Upper lobe of left lung (tissue), 6 donors: Measurements from ENCODE around the gene DUSP23. TPM values are rescaled to one million over a fixed set of nuclear protein-coding genes. Genes with fewer than 3 reads are reported as not detected.

Experiments
- ATAC-seq, 2 donors: fragments of 200-7000 bp; cut with Tn5 transposase; one replicate each; pipeline ENCODE4 v1.9.1; 2022; ENCODE audit warnings: mild to moderate bottlenecking in 2 of 2, moderate library complexity in 2 of 2; ENCODE audit not compliant: low FRiP score in 2 of 2
- DNase-seq, 2 donors: peaks; one replicate each; pipeline ENCODE4 v3.0.0-alpha.2; 2019 to 2020
- H3K27ac ChIP-seq, 4 donors: fragments of 200-600 bp; sonication (generic); one replicate each; pipeline ENCODE4 v1.5.1; 2016 to 2019
- H3K27me3 ChIP-seq, 4 donors: fragments of 200-600 bp; sonication (generic); one replicate each; pipeline ENCODE4 v1.5.1; 2017 to 2019
- H3K36me3 ChIP-seq, 4 donors: fragments of 200-600 bp; sonication (generic); one replicate each; pipeline ENCODE4 v1.5.1; 2016 to 2019
- H3K4me1 ChIP-seq, 4 donors: fragments of 200-600 bp; sonication (generic); one replicate each; pipeline ENCODE4 v1.5.1; 2018 to 2019
- H3K4me3 ChIP-seq, 4 donors: fragments of 200-600 bp; sonication (generic); one replicate each; pipeline ENCODE4 v1.5.1; 2017 to 2019; ENCODE audit warnings: mild to moderate bottlenecking in 2 of 4, moderate library complexity in 1 of 4
- H3K9me3 ChIP-seq, 4 donors: fragments of 200-600 bp; sonication (generic); one replicate each; pipeline ENCODE4 v1.5.1; 2018 to 2019
- CTCF ChIP-seq, 6 experiments: fragments of 450-650 bp in 4 of 6; fragments of 200-600 bp in 2 of 6; sonication (generic) in 2 of 6; IDR thresholded peaks; one replicate each; pipeline ENCODE4 v1.5.1; 2016 to 2019; ENCODE audit warnings: antibody characterized with exemption in 6 of 6
- EP300 ChIP-seq, 4 donors: sonication (generic); formaldehyde crosslinking; IDR thresholded peaks; one replicate each; pipeline ENCODE4 v1.5.1; 2017; ENCODE audit warnings: antibody characterized with exemption in 4 of 4, control low read depth in 2 of 4
- POLR2A ChIP-seq, 4 donors: fragments of 450-650 bp; IDR thresholded peaks; one replicate each; pipeline ENCODE4 v1.5.1; 2016 to 2017; ENCODE audit warnings: antibody characterized with exemption in 4 of 4, mild to moderate bottlenecking in 2 of 4
- POLR2AphosphoS5 ChIP-seq, 2 donors: sonication (generic); formaldehyde crosslinking; IDR thresholded peaks; one replicate each; pipeline ENCODE4 v1.5.1; 2017; ENCODE audit warnings: antibody characterized with exemption in 2 of 2
- WGBS, 2 donors: methylation state at CpG; one replicate each; pipeline ENCODE4 v1.1.5; 2017 to 2018; 5-methylcytosine and 5-hydroxymethylcytosine counted together
- total RNA-seq, 6 donors: library from RNA; depleted of rRNA in 4 of 6; stranded (reverse); fragments of >200 nt in 4 of 6; gene quantifications; one replicate each; pipeline versions ENCODE4 v1.1.0 to v1.2.1, GENCODE V29; 2016 to 2021
- donor health status: DM: no; HTN: no; CAD: no; lungs with moderate emphysema.
- donor health status: DM: no; HTN: yes; CAD: no; lungs with severe emphysema.

The DUSP23 gene
- total RNA-seq, 6 donors from 2014 or later: 59.1 to 96.8 (median 79.9) TPM

- no peak for ATAC-seq
- Histone ChIP-seq H3K36me3 (no peaks in the 10 kb centered on the region), H3K27ac (no peak overlapping the region), H3K4me1 (peaks cover 0 to 6% (median 0%) of the 10 kb centered on the region in 4 donors), H3K4me3 (no peak overlapping the region), H3K27me3 (no peaks in the 10 kb centered on the region), H3K9me3 (no peaks in the 10 kb centered on the region)
- TF ChIP-seq POLR2AphosphoS5 (IDR thresholded peaks at IDR 0.05) (no peak), CTCF (IDR thresholded peaks at IDR 0.05) (no peak), POLR2A (IDR thresholded peaks at IDR 0.05) (no peak), EP300 (IDR thresholded peaks at IDR 0.05) (no peak)
- 90 to 97% methylated on average over 2 of the region's 2 CpGs for WGBS, 2 donors
- DNase-seq: no peak
Observed at GRCh38 chr1:159771127-159771895, 9.5 kb upstream of the DUSP23 start.

GRCh38 chr1:159774465-159774864, 6.3 kb upstream of the DUSP23 start:
- no peaks in the 10 kb centered on the region for H3K36me3 ChIP-seq
- DNase-seq (no peak), ATAC-seq (no peak)
- H3K27ac ChIP-seq: no peak overlapping the region
- no peaks in the 10 kb centered on the region for H3K27me3 ChIP-seq
- WGBS, 2 donors: 71 to 75% methylated on average over 2 of the region's 2 CpGs
- H3K9me3 ChIP-seq: no peaks in the 10 kb centered on the region
- no peak overlapping the region for H3K4me3 ChIP-seq
- H3K4me1 ChIP-seq: peaks cover 0 to 14% (median 2%) of the 10 kb centered on the region in 4 donors
- TF ChIP-seq POLR2AphosphoS5 (IDR thresholded peaks at IDR 0.05) (no peak), EP300 (IDR thresholded peaks at IDR 0.05) (no peak), POLR2A (IDR thresholded peaks at IDR 0.05) (no peak), CTCF (IDR thresholded peaks at IDR 0.05) (no peak)

- Histone ChIP-seq H3K27ac (no peak overlapping the region), H3K4me3 (no peak overlapping the region), H3K27me3 (no peaks in the 10 kb centered on the region), H3K9me3 (no peaks in the 10 kb centered on the region), H3K36me3 (no peaks in the 10 kb centered on the region), H3K4me1 (peaks cover 7 to 23% (median 12%) of the 10 kb centered on the region in 4 donors)
- DNase-seq (no peak), ATAC-seq (no peak)
- no peak for TF ChIP-seq POLR2AphosphoS5 (IDR thresholded peaks at IDR 0.05)
- TF ChIP-seq POLR2A (IDR thresholded peaks at IDR 0.05): no peak
- no peak for TF ChIP-seq CTCF (IDR thresholded peaks at IDR 0.05)
- TF ChIP-seq EP300 (IDR thresholded peaks at IDR 0.05): no peak
- 82 to 86% methylated on average over 2 of the region's 2 CpGs for WGBS, 2 donors
Observed at GRCh38 chr1:159775716-159776115, 5.0 kb upstream of the DUSP23 start.

- 75 to 83% methylated on average over 4 of the region's 4 CpGs for WGBS, 2 donors
- no peaks in the 10 kb centered on the region for H3K36me3 ChIP-seq
- ATAC-seq: no peak
- TF ChIP-seq CTCF (IDR thresholded peaks at IDR 0.05): no peak
- no peak for TF ChIP-seq EP300 (IDR thresholded peaks at IDR 0.05)
- no peak for TF ChIP-seq POLR2A (IDR thresholded peaks at IDR 0.05)
- TF ChIP-seq POLR2AphosphoS5 (IDR thresholded peaks at IDR 0.05): no peak
- peaks cover 18 to 27% (median 22%) of the 10 kb centered on the region in 4 donors for H3K4me1 ChIP-seq
- H3K27me3 ChIP-seq: no peaks in the 10 kb centered on the region
- no peaks in the 10 kb centered on the region for H3K9me3 ChIP-seq
- no peak for DNase-seq
- H3K27ac ChIP-seq: peak overlapping the region in 1 of 4 donors; percentile 64
- no peak overlapping the region for H3K4me3 ChIP-seq
Observed at GRCh38 chr1:159778266-159778665, 2.5 kb upstream of the DUSP23 start.
